ACC112 (cell line): ENCODE data around the gene OR2H1.
"Not testable (repeated sequence)": the region's sequence is repeated elsewhere in the genome, so short reads cannot be mapped to it uniquely, and the experiment has no call there.

ENCODE experiments used
- H2AFZ ChIP-seq: fragments of 200-600 bp; sonication (generic); one replicate; pipeline ENCODE4 v1.6.0; 2017; ENCODE audit warnings: antibody characterized with exemption, low read length; ENCODE audit not compliant: unreplicated experiment
- H3K27ac ChIP-seq: fragments of 200-600 bp; sonication (generic); 2 replicates; pipeline ENCODE4 v1.5.1; 2014; ENCODE audit warnings: low read depth, mild to moderate bottlenecking, antibody characterized with exemption, low read length, moderate library complexity
- H3K27me3 ChIP-seq: fragments of 200-600 bp; sonication (generic); 2 replicates; pipeline ENCODE4 v1.6.1; 2014; ENCODE audit warnings: mild to moderate bottlenecking, antibody characterized with exemption, low read length, moderate library complexity, mixed read lengths; ENCODE audit not compliant: insufficient read depth
- H3K36me3 ChIP-seq: fragments of 200-600 bp; sonication (generic); 2 replicates; pipeline ENCODE4 v1.6.1; 2016; ENCODE audit warnings: mild to moderate bottlenecking, antibody characterized with exemption, low read length, moderate library complexity, mixed read lengths; ENCODE audit not compliant: insufficient read depth
- H3K4me1 ChIP-seq: fragments of 200-600 bp; sonication (generic); one replicate; pipeline ENCODE4 v1.6.1; 2016; ENCODE audit warnings: low read length, mixed read lengths; ENCODE audit not compliant: insufficient read depth, unreplicated experiment, control insufficient read depth
- H3K4me3 ChIP-seq: fragments of 200-600 bp; sonication (generic); 2 replicates; pipeline ENCODE4 v1.5.1; 2014; ENCODE audit warnings: mild to moderate bottlenecking, low read depth, low read length
- H3K79me2 ChIP-seq: fragments of 200-600 bp; sonication (generic); one replicate; pipeline ENCODE4 v1.6.0; 2016; ENCODE audit warnings: low read length; ENCODE audit not compliant: control insufficient read depth, unreplicated experiment, insufficient read depth

The OR2H1 gene

DNA sequence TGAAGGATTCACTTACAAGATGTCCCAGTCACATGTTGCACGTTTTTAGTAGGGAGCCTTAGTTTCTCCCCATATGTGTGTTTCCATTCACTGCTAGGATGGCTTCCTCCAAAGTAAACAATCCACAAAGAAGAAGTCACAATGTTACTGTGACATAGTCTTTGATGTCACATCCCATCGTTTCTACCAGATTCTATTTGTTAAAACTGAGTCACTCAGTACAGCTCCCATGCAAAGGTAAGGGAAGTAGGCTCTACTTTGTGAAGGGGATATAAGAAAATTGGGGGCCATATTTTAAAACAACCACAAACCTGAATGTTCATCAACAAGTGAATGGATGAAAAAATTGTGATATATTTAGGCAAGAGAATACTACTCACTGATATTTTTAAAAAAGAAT, at the start of gene OR2H1, which contains the start of gene OR11A1:
Gene OR2H1, plus strand, starts transcription at position 185 of the 400 bp plus-strand sequence. CDS start 4,615 bp downstream, outside the sequence.
Gene OR11A1, minus strand, starts transcription at position 101 of the 400 bp plus-strand sequence. CDS start 29,430 bp downstream, outside the sequence.
- Histone ChIP-seq H3K79me2 (no peaks in the 10 kb centered on the region), H3K36me3 (no peaks in the 10 kb centered on the region)

DNA sequence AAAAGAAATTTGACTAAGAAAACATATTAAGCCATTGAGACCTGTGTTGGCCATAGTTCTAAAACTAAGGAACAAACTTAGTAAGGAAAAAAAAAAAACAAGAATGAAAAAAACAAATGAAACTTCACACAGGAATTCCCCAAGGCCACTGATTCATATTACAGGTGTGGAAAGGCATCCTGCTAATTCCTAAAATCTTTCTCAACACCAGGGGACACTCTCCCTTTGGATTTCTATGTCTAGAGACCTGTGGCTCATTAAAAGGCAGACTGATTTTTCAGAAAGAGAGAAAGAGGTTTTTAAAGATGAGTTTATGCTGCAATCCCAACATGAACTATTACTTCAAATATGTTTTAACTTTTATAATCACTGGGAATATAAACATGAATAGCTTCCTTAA, 42.4 kb upstream of the OR2H1 start, which contains the start of gene OR12D1:
Gene OR12D1, plus strand, starts transcription at position 341 of the 400 bp plus-strand sequence.
- H3K27me3 ChIP-seq = no peaks in the 10 kb centered on the region
- no peak within 1 kb of the TSS for H3K4me3 ChIP-seq
- H3K36me3 ChIP-seq = no peaks in the 10 kb centered on the region
- H3K4me1 ChIP-seq = no peaks in the 10 kb centered on the region
- H3K79me2 ChIP-seq = no peaks in the 10 kb centered on the region
- no peak within 1 kb of the TSS for H2AFZ ChIP-seq
- no peak within 1 kb of the TSS for H3K27ac ChIP-seq

More for the DNA sequence above, at the start of gene OR2H1, which contains the start of gene OR11A1:
- Histone ChIP-seq H3K27me3 (no peaks in the 10 kb centered on the region), H3K27ac (no peak within 1 kb of the TSS), H3K4me1 (no peaks in the 10 kb centered on the region), H3K4me3 (no peak within 1 kb of the TSS), H2AFZ (no peak within 1 kb of the TSS)

DNA sequence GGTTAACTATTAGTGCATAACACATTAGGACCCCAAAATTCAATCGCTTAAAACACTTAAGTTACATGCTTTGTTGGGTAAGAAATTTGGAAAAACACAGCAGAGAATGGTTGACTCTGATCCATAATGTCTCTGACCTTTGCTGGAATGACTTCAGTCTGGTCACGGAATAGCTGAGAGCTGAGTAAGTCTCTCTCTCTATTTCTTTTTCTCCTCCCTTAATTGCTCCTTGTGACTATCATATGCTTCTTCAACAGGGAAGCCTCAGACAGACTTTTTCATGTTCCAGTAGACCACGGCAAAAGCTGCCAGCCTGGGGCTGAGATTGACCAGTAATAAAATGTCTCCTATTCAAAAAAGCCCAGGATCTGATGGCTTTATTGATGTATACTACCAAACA, 37.4 kb upstream of the OR2H1 start:
- H3K36me3 ChIP-seq = no peaks in the 10 kb centered on the region
- H3K27ac ChIP-seq = no peak overlapping the region
- H2AFZ ChIP-seq = no peak overlapping the region
- H3K27me3 ChIP-seq = no peaks in the 10 kb centered on the region
- H3K4me1 ChIP-seq = no peaks in the 10 kb centered on the region
- no peaks in the 10 kb centered on the region for H3K79me2 ChIP-seq
- H3K4me3 ChIP-seq = no peak overlapping the region

DNA sequence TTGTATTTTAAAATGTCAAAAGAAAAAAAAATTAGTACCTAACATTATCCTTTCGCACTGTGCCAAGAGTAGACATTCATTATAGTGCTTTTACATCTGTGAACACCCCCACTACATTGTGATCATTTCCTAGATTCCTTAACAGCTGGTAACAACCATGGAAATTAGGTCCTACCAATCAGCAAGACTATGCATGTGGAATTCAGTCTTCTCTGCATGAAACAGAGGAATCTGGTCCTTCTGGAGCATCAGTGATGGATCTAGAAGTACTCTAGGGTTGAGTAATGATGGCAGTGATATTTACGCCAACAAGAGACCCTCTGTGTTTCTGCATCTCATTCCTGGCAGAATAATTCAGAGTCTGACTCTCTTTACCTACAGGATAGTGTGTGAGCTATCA, 32.8 kb upstream of the OR2H1 start:
- Histone ChIP-seq H3K79me2 (no peaks in the 10 kb centered on the region), H3K4me3 (no peak overlapping the region), H3K27ac (no peak overlapping the region), H3K27me3 (no peaks in the 10 kb centered on the region), H3K36me3 (no peaks in the 10 kb centered on the region), H3K4me1 (no peaks in the 10 kb centered on the region), H2AFZ (no peak overlapping the region)

DNA sequence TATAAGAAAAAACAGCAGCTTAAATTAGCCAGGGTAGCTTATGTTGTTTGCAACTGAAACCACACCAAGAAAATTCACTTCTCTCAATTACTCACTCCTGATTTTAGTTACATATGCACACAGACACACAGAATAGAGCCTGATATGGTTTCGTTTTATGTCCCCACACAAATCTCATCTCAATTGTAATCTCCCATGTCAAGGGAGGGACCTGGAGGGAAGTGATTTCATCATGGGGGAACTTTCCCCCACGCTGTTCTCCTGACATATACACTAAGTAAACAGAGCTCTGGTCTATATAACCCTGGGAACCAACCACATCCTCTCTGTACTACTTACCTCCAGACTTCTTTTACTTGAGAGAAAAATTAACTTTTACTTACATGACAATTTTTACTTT, 32.4 kb upstream of the OR2H1 start:
- Histone ChIP-seq H3K4me1 (no peaks in the 10 kb centered on the region), H3K27me3 (no peaks in the 10 kb centered on the region)

DNA sequence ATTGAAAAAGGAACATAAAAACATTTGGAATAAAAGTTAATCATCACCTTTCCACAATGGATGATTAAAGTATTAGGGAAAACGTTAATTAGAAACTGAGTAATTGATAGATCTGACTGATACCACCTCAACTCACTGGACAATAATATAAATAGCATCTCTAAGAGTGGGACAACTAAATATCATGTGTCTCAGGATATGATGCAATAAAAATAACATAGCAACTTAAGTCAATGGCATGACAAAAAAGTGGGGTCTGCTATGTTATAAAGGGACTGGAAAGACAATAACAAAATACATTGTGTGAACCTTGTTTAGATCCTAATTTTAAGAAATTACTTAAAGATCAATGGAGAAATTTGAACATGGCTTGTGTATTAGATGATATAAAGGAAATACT, 31.9 kb upstream of the OR2H1 start:
- Histone ChIP-seq H3K4me3 (no peak overlapping the region), H3K27me3 (no peaks in the 10 kb centered on the region), H3K79me2 (no peaks in the 10 kb centered on the region), H2AFZ (no peak overlapping the region), H3K27ac (no peak overlapping the region), H3K36me3 (no peaks in the 10 kb centered on the region), H3K4me1 (no peaks in the 10 kb centered on the region)

More for the DNA sequence above, 32.4 kb upstream of the OR2H1 start:
- no peaks in the 10 kb centered on the region for H3K79me2 ChIP-seq
- H3K4me3 ChIP-seq = no peak overlapping the region
- no peaks in the 10 kb centered on the region for H3K36me3 ChIP-seq
- H3K27ac ChIP-seq = no peak overlapping the region
- H2AFZ ChIP-seq = no peak overlapping the region

DNA sequence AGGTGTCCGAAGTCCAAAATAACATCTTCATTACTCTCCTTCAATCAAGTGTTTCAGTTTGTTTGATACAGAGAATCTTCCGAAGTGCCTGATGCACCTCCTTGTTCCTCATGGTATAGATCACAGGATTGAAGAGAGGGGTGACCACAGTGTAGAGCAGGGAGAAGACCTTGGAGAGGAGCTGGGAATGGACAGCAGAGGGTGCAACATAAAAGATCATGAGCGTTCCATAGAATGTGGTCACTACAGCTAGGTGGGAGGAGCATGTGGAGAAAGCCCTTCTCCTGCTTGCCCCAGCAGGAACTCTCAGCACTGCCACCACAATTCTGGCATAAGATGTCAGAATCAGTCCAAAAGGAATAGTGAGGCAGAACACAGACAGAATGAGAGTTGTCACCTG, 30.3 kb upstream of the OR2H1 start:
- Histone ChIP-seq H2AFZ (no peak overlapping the region), H3K27ac (no peak overlapping the region), H3K27me3 (no peaks in the 10 kb centered on the region), H3K36me3 (no peaks in the 10 kb centered on the region), H3K4me3 (no peak overlapping the region), H3K4me1 (no peaks in the 10 kb centered on the region), H3K79me2 (no peaks in the 10 kb centered on the region)

DNA sequence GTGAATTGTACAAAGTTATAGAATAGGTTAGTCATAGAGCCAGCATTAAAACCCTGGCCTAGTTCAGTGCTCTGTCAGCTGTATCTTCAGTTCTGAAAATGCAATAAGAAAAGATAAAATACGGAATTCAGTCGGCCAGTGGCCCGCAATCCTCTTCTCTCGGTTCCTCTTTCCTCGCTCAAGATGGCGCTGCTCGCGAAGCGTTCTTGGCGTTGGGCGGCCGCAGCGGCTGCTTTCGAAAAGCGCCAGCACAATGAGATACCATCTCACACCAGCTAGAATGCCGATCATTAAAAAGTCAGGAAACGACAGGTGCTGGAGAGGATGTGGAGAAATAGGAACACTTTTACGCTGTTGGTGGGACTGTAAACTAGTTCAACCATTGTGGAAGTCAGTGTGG, 20.2 kb upstream of the OR2H1 start:
- H3K4me1 ChIP-seq, H2AFZ ChIP-seq, H3K36me3 ChIP-seq, H3K79me2 ChIP-seq, H3K27me3 ChIP-seq, H3K4me3 ChIP-seq, H3K27ac ChIP-seq: not testable (repeated sequence)

DNA sequence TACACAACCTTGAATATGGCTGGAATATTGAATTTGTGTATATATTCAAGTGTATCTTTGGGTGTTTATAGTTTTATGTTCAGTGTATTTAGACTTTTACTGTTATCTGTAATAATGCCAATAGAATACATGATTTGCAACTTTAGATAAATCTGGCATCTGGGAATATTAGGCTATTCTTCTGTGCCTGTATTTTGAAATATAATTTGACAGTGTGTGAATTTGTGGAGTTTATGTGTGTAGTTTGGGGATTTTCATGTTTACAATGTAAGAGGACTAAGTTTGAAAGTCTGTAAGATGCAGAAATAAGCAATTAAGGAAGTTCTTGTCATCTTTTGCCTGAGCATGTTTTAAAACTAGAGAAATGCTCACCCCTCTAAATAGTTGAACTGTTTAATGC, 17.9 kb upstream of the OR2H1 start, which contains the start of gene OR10C1:
Gene OR10C1, plus strand, starts transcription at position 301 of the 400 bp plus-strand sequence. CDS start 710 bp downstream, outside the sequence.
- no peaks in the 10 kb centered on the region for H3K4me1 ChIP-seq
- no peak within 1 kb of the TSS for H3K27ac ChIP-seq
- H2AFZ ChIP-seq = no peak within 1 kb of the TSS
- no peaks in the 10 kb centered on the region for H3K36me3 ChIP-seq
- no peak within 1 kb of the TSS for H3K4me3 ChIP-seq
- H3K79me2 ChIP-seq = no peaks in the 10 kb centered on the region
- no peaks in the 10 kb centered on the region for H3K27me3 ChIP-seq

DNA sequence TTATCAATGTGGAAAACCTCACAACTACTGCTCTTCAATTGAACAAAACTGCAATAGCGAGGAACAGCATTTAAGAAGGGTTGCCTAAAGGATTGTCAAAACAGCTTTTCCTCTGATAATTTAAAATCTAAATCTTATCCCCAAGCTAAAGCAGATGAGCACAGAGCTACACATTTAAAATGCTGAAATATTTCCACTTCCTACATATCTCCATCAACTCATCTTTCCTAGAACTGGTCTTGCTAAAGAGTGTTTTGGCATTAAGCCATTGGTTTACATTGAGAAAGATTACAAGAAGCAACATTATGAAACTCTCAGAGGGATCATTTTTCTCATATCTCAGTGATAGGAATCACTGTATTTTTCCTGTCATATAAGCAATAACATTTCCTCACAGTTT, 14.2 kb upstream of the OR2H1 start:
- Histone ChIP-seq H3K4me3 (no peak overlapping the region), H3K79me2 (no peaks in the 10 kb centered on the region), H3K27ac (no peak overlapping the region), H3K27me3 (no peaks in the 10 kb centered on the region), H2AFZ (no peak overlapping the region), H3K36me3 (no peaks in the 10 kb centered on the region), H3K4me1 (no peaks in the 10 kb centered on the region)

DNA sequence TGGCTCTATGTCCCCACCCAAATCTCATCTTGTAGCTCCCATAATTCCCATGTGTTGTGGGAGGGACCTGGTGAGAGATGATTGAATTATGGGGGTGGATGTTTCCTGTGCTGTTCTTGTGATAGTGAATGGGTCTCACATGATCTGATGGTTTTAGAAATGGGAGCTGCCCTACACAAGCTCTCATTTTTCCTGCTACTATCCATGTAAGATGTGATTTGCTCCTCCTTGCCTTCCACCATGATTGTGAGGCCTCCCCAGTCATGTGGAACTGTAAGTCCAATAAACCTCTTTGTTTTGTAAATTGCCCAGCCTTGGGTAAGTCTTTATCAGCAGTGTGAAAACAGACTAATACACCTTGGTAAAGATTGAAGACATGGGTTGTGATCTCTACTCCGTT, 12.9 kb upstream of the OR2H1 start:
- H3K4me1 ChIP-seq, H3K36me3 ChIP-seq, H3K79me2 ChIP-seq, H3K27ac ChIP-seq, H3K27me3 ChIP-seq, H2AFZ ChIP-seq, H3K4me3 ChIP-seq: not testable (repeated sequence)
